Measurements from ENCODE around the gene CKAP5.
A peak's percentile ranks its signal among the peaks of the same experiment; 100 is the strongest.

CKAP5 gene

GRCh38 chr11:46845740-46846509, at the start of gene CKAP5:
TSS of gene CKAP5 (minus strand) at chr11:46846280. CDS start at chr11:46821231, 25,049 bp downstream.
- peak; percentile 79 for DNase-seq

- no peak for DNase-seq
Measured at GRCh38 chr11:46895821-46896220, 49.7 kb upstream of the CKAP5 start.

DNA sequence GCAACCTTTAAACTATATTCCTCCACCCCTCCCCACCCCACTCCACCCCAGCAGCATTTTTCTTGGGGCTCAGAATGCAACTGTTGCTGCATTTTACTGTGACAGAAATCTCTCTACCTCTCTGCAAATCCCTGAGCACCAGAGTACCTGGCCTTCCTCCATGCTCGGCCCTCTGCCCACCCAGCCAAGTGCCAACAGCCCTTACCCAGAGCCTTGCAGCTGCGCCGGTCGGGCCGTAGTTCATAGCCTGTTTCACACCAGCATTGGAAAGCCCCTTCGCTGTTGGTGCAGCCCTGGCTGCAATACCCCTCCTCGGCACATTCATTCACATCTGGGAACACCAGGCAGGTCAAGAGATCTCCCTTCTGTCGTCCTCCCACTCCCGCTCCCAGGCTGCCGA, 48.9 kb upstream of the CKAP5 start:
- DNase-seq: no peak

DNA sequence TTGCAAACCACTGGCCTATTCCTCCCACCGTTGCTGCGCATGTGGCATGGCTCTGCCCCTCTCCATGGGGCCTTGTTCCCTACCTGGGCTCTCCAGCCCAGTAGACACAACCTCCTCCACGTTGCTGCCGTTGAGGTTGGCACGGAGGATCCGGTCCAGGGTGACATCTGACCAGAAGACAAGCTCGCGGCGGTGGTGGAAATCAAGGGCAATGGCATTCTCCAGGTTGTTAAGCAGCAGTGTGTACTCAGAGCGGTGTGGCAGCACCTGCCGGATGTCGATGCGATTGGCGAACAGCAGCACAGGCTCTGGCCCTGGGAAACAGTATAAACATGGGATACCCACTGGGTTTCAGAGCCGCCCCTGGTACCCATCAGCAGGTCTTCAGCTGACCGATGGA, 48.4 kb upstream of the CKAP5 start:
- no peak for DNase-seq

DNA sequence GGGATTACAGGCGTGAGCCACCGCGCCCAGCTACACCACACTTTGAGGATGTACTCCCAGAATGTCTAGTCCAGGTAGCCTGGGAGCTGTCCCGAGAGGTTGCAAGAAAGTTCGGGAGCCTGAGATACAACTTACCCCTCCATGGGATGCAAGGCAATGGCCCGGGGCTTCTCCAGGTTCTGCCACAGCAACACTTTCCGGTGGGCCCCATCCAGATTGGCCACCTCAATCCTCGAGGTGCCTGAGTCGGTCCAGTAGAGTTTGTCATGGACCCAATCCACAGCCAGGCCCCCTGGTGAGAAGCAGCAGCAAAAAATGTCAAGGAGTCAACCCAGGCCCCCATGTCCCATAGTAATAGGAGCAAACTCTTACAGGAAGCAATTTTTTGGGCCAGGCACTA, 46.8 kb upstream of the CKAP5 start:
- DNase-seq: no peak

- no peak for DNase-seq
Measured at GRCh38 chr11:46892109-46892508, 46.0 kb upstream of the CKAP5 start.

DNA sequence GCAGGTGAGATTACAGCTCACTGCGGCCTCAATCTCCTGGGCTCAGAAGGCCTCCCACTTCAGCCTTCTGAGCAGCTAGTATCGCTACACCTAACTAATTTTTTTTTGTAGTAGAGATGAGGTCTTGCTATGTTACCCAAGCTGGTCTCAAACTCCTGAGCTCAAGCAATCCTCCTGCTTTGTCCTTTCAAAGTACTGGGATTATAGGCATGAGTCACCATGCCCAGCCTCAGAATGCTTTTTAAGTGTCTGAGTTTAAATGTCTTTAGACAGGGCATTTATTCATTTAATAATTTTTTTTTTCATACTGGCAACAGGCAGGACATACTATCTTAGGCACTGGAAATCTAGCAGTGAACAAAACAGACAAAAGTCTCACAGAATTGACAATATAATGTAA, 44.6 kb upstream of the CKAP5 start:
- no peak for DNase-seq

DNA sequence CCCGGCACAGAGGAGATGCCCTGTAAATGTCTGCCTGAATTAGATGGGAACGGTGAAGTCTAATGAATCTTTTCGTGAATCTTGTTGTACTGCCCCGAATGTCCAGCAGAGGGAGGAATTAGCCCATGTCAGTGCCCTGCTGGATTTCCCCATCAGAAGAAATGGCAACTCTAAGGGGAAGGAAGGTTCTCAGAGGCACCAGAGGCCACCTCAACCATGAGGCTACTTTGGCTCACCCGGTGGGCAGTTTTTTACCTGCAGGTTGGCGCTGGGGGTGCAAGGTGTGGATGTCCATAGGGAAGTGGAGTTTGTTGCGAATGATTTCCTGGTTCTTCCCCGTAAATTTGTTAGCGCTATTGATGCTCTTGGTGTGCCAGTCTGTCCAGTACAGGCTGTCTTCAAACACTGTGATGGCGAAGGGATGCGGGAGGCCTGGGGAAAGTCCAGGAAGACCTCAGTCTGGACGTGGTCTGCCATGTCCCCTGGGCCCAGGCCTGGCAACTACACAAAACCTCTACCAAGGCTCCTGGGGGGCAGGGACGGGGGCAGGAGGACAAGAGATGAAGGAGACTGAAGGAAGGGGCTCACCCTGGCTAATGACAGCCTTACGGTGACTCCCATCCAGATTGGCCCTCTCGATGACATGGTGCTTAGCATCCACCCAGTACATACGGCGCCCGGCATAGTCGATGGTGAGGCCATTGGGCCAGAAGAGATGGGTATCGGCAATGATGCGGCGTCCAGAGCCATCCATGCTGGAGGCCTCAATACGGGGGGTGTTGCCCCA, 43.8 kb upstream of the CKAP5 start:
- peak; percentile 35 for DNase-seq

- no peak for DNase-seq
Measured at GRCh38 chr11:46889251-46889650, 43.2 kb upstream of the CKAP5 start.

GRCh38 chr11:46888636-46889035, 42.6 kb upstream of the CKAP5 start:
- DNase-seq: no peak

GRCh38 chr11:46886211-46886610, 40.1 kb upstream of the CKAP5 start:
- no peak for DNase-seq

DNA sequence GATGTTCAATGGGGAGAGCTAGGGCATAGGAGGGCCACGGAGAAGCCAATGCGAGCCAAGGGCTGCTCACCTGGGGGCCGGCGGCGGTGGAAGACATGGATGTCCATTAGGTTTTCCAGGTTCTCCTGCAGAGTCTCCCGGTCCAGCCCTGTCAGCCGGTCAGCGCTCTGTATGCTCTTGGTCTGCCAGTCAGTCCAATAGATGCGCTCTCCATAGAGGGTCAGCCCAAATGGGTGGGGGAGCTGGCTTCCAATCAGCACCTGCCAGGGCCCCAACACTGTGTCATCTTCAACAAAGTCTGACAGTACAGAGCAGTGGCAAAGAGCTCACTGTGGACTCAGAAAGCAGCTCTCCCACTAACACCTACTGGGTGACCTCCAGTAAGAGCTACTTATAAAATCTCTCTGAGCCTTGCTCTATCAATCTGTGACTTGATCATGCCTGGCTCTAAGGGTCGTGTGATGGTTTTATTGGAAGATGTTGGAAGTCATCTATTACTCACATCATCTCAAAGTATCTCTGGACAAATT, 33.0 kb upstream of the CKAP5 start:
- DNase-seq: no peak

DNA sequence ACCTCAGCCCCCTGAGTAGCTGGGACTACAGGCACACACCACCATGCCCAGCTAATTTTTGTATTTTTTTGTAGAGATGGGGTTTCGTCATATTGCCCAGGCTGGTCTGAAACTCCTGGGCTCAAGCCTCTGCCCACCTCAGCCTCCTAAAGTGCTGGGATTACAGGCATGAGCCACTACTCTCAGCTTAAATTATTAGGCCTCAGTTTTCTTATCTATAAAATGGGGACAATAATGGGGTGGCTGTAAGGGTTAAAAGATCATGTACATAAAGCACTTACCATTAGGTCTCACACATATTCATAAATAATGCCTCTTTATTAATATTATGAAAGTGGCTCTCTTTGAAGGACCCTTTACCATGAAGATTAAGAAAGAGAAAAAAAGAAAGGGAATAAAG, 31.5 kb upstream of the CKAP5 start:
- no peak for DNase-seq

DNA sequence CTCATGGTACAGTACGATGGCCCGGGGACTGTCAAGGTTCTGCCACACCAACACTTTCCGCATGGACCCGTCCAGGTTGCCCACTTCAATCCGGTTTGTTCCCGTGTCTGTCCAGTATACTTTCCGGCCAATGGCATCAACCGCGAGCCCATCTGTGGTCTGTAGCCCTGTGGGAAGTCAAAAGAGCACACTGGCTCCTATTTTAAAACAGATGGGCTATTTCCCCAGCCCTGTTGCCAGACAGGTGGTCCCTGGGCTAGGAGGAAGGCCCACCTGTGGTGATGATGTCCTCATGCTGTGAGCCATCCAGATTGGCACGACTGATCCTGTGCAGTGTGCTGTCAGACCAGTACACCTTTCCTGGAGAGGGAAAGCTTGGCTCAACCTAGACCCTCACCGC, 30.4 kb upstream of the CKAP5 start:
- no peak for DNase-seq

- DNase-seq: no peak
Measured at GRCh38 chr11:46874586-46874985, 28.5 kb upstream of the CKAP5 start.

DNA sequence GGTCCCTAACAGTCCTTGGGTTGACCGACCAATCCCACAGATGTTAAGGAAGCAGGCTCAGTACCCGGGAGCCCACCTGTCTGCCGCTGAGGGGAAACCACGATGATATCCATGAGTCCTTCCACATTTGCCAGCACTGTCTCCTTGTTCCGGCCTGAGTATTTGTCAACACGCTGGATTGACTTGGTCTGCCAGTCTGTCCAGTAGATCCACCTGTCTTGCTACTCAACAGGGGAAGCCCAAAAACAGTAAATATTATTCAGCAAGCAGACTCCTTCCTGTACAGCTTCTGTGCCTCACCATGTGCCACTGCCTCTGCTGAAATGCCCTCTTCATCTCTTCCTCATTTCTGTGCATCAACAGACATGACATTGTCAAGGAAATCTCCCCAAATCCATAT, 22.8 kb upstream of the CKAP5 start:
- DNase-seq: no peak

DNA sequence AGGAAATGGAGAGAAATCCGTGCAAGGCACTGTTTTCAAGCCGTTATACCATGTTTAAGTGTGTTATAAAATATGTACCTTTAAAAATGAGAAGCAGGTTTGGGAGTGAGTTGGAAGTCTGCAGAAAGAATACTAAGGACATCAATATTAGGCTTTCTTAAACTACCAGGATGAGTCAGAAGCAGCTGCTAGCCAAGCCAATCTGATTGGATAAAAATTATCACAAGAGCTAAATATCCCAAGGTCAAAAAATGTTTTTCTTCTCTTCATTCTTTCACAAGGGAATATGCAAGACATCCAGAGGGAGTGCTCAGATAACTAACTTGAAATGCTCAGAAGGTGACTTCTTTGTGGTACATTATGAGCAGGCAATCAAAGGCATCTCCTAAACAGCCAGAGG, 19.3 kb upstream of the CKAP5 start:
- no peak for DNase-seq

DNA sequence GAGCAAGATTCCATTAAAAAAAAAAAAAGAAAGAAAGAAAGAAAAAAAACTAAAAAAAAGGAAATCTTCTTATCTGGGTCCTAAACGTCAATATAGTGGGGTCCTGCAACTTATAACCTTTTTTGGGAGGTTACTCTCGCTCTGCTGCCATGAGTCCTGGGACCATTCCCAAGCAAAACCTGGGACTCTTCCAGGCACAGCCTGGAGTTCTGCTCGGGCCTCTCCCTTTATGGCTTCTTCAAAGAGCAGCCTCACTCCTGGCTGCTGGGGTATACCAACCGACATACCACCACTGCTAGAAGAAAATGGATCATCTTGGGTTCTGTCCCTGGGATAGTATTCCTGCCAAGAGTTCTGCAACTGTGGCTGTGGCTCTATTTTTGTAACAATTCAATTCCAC, 14.1 kb upstream of the CKAP5 start:
- DNase-seq: no peak

GRCh38 chr11:46858920-46859546, 13.0 kb upstream of the CKAP5 start:
- DNase-seq: no peak

DNA sequence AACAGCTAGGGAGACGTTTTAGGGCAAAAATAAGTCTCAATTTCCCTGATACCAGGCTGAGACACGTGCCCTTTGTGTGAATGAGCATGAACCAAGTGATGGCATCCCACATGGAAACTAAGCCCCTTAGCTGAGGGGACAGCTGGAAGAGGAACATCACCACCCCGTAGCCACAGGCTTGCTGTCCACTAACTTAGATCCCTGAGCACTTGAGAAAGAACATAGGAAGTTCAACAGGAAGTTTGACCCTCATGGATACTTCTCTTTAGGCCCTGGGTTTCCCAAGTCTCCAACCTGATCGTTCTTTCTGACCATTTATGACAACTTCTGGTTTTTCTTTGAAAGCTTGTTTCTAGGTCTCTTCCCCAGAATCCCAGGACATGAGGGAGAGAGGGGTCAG, 11.6 kb upstream of the CKAP5 start:
- no peak for DNase-seq

DNA sequence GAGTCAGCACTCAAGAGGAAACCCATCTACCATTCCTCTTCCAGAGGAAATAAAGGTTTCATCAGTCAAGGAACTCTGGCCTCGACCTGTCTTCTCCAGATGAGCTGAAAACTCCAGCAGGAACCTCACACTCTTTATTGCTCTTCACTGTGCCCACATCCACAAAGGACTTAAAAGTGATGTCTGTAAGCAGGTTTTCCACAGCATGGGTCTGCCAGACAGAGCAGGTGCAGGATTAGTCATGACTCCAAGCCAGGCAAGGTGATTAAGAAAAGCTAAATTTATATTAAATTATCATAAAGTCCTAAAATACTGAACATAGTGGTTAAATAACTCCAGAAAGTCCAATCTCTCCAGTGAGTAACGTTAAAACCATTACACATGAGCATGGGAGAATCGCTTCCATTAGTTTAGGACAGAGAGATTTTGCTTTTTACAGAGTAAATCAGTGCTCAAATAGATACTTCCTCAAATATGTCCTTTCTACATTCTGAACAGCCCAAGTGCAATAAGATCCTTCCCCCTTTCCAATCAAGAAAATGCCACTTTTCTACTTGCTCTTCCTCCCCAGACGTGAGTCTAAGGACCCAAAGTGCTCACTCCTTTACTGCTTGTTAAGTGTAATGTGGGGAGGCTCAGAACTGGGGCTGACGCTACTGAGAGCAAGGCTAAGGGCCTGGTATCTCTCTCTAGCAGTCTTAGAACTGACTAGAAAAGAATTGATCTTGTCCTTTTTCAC, 10.7 kb upstream of the CKAP5 start:
- DNase-seq: no peak

GRCh38 chr11:46855863-46856262, 9.8 kb upstream of the CKAP5 start:
- DNase-seq: no peak

DNA sequence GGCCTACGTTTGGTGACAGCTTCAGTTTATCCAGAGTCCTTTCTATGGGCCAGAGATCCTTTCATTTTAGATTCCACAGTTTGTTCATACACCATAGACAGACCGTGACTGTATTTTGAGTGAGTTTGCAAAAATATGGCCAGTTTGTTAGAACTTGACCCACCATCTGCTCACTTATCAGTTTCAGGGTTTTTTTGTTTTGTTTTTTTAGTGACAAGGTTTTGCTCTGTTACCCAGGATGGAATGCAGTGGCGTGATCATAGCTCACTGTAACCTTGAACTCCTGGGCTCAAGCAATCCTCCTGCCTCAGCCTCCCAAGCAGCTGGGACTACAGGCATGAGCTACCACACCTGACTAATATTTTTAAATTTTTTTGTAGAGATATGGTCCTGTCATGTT, 9.1 kb upstream of the CKAP5 start:
- DNase-seq: no peak

Measured in activated effector memory CD4-positive, alpha-beta T cell treated with Interleukin-2 at 50 U/mL for 16 hours (primary cell).